HG02852 (cell line): Measurements from ENCODE around the gene LRPPRC.

ENCODE experiments used
- ATAC-seq: cut with Tn5 transposase; IDR thresholded peaks from one replicate; pipeline ENCODE4 v1.9.1; 2021; ENCODE audit warnings: mild to moderate bottlenecking, moderate library complexity; ENCODE audit not compliant: unreplicated experiment

LRPPRC gene

GRCh38 chr2:43980902-43981301, 14.9 kb downstream of the LRPPRC start:
- no peak for ATAC-seq

- no peak for ATAC-seq
These were observed 18.0 kb downstream of the LRPPRC start for GRCh38 chr2:43977677-43978375.

- no peak for ATAC-seq
These were observed 34.9 kb downstream of the LRPPRC start for GRCh38 chr2:43960921-43961320.

- no peak for ATAC-seq
These were observed 37.2 kb downstream of the LRPPRC start for GRCh38 chr2:43958397-43959275.

- no peak for ATAC-seq
These were observed 45.3 kb downstream of the LRPPRC start for GRCh38 chr2:43950383-43951008.

- ATAC-seq, result no peak
These were observed 47.4 kb downstream of the LRPPRC start for GRCh38 chr2:43948370-43948769.

GRCh38 chr2:43946685-43947084, 49.1 kb downstream of the LRPPRC start:
- no peak for ATAC-seq

- no peak for ATAC-seq
These were observed 50.4 kb downstream of the LRPPRC start for GRCh38 chr2:43945439-43945838.

GRCh38 chr2:43944915-43945314, 50.9 kb downstream of the LRPPRC start:
- no peak for ATAC-seq

GRCh38 chr2:43943809-43944452, 51.9 kb downstream of the LRPPRC start:
- ATAC-seq, result no peak

GRCh38 chr2:43943323-43943722, 52.5 kb downstream of the LRPPRC start:
- no peak for ATAC-seq

- ATAC-seq, result no peak
These were observed 52.9 kb downstream of the LRPPRC start for GRCh38 chr2:43942881-43943280.

- no peak for ATAC-seq
These were observed 53.8 kb downstream of the LRPPRC start for GRCh38 chr2:43941966-43942365.

- no peak for ATAC-seq
These were observed 54.4 kb downstream of the LRPPRC start for GRCh38 chr2:43941359-43941758.

- no peak for ATAC-seq
These were observed 56.0 kb downstream of the LRPPRC start for GRCh38 chr2:43939695-43940256.

- no peak for ATAC-seq
These were observed 58.4 kb downstream of the LRPPRC start for GRCh38 chr2:43937269-43937820.

GRCh38 chr2:43934567-43934966, 61.2 kb downstream of the LRPPRC start:
- ATAC-seq, result no peak

GRCh38 chr2:43931293-43931692, 64.5 kb downstream of the LRPPRC start:
- no peak for ATAC-seq

GRCh38 chr2:43927442-43927841, 68.3 kb downstream of the LRPPRC start:
- no peak for ATAC-seq

GRCh38 chr2:43925431-43925830, 70.4 kb downstream of the LRPPRC start:
- ATAC-seq, result no peak

- ATAC-seq, result no peak
These were observed 71.3 kb downstream of the LRPPRC start for GRCh38 chr2:43924463-43924862.
